RPMI7951 (cell line): ENCODE data around the gene ARHGAP10. TPM values are rescaled to one million over a fixed set of nuclear protein-coding genes. Genes with fewer than 3 reads are reported as not detected.
"Not testable (repeated sequence)": the region's sequence is repeated elsewhere in the genome, so short reads cannot be mapped to it uniquely, and the experiment has no call there.

ENCODE experiments used
- DNase-seq: peaks from one replicate; pipeline ENCODE4 v3.0.0-alpha.2; 2012; ENCODE audit warnings: low read depth
- total RNA-seq: library from RNA; depleted of rRNA; stranded (reverse); fragments of >200 nt; shearing (Covaris generic); gene quantifications from 2 replicates; pipeline ENCODE4 v1.2.3, GENCODE V29; 2014

Gene ARHGAP10
- total RNA-seq, 1 experiment from 2014 or later = 16.9 TPM

GRCh38 chr4:147847751-147848590 is 116.1 kb downstream of the ARHGAP10 start:
- no peak for DNase-seq

- DNase-seq = no peak
Observed at GRCh38 chr4:147848634-147849033, 116.7 kb downstream of the ARHGAP10 start.

GRCh38 chr4:147851135-147851534 is 119.2 kb downstream of the ARHGAP10 start:
- DNase-seq = no peak

GRCh38 chr4:147853706-147854105 is 121.8 kb downstream of the ARHGAP10 start:
- peak; percentile 45 for DNase-seq

GRCh38 chr4:147854154-147854553 is 122.3 kb downstream of the ARHGAP10 start:
- DNase-seq = no peak

- no peak for DNase-seq
Observed at GRCh38 chr4:147855571-147856009, 123.7 kb downstream of the ARHGAP10 start.

- DNase-seq = no peak
Observed at GRCh38 chr4:147860960-147861359, 129.1 kb downstream of the ARHGAP10 start.

- DNase-seq = no peak
Observed at GRCh38 chr4:147862043-147862692, 130.3 kb downstream of the ARHGAP10 start.

GRCh38 chr4:147863111-147863747 is 131.3 kb downstream of the ARHGAP10 start:
- DNase-seq = no peak

GRCh38 chr4:147863808-147864472 is 132.1 kb downstream of the ARHGAP10 start:
- DNase-seq = no peak

GRCh38 chr4:147864607-147865006 is 132.7 kb downstream of the ARHGAP10 start:
- DNase-seq = no peak

GRCh38 chr4:147865926-147866325 is 134.0 kb downstream of the ARHGAP10 start:
- peak; percentile 11 for DNase-seq

GRCh38 chr4:147866532-147867271 is 134.8 kb downstream of the ARHGAP10 start:
- DNase-seq = peak; percentile 76

GRCh38 chr4:147874109-147874508 is 142.2 kb downstream of the ARHGAP10 start:
- no peak for DNase-seq

- no peak for DNase-seq
Observed at GRCh38 chr4:147877308-147877771, 145.5 kb downstream of the ARHGAP10 start.

GRCh38 chr4:147879676-147880075 is 147.8 kb downstream of the ARHGAP10 start:
- DNase-seq = no peak

- DNase-seq = no peak
Observed at GRCh38 chr4:147880511-147880910, 148.6 kb downstream of the ARHGAP10 start.

GRCh38 chr4:147884536-147884935 is 152.6 kb downstream of the ARHGAP10 start:
- DNase-seq = no peak

- DNase-seq = not testable (repeated sequence)
Observed at GRCh38 chr4:147885216-147885615, 153.3 kb downstream of the ARHGAP10 start.

GRCh38 chr4:147891476-147892115 is 159.7 kb downstream of the ARHGAP10 start:
- no peak for DNase-seq

GRCh38 chr4:147899512-147899911 is 167.6 kb downstream of the ARHGAP10 start:
- no peak for DNase-seq
